MM.1S (cell line): ENCODE data around the gene FAM181A.

Source experiments
- DNase-seq: peaks from one replicate; pipeline ENCODE4 v3.0.0-alpha.2; 2015
- H2AFZ ChIP-seq: fragments of 300-600 bp; sonication (generic); 2 replicates; pipeline ENCODE4 v1.6.0; 2016; ENCODE audit warnings: antibody characterized with exemption, low read length
- H3F3A ChIP-seq: fragments of 300-600 bp; sonication (generic); 2 replicates; pipeline ENCODE4 v1.6.1; 2016; ENCODE audit warnings: mild to moderate bottlenecking, antibody characterized with exemption, low read length, moderate library complexity, mixed read lengths; ENCODE audit not compliant: insufficient read depth
- H3K27ac ChIP-seq: fragments of 300-600 bp; sonication (generic); 2 replicates; pipeline ENCODE4 v1.5.1; 2016; ENCODE audit warnings: mild to moderate bottlenecking, low read length
- H3K27me3 ChIP-seq: fragments of 300-600 bp; sonication (generic); replicated peaks from 2 replicates; pipeline ENCODE4 v1.6.0; 2016; ENCODE audit warnings: low read length; ENCODE audit not compliant: insufficient read depth
- H3K36me3 ChIP-seq: fragments of 300-600 bp; sonication (generic); replicated peaks from 2 replicates; pipeline ENCODE4 v1.6.1; 2016; ENCODE audit warnings: mild to moderate bottlenecking, low read length, mixed read lengths; ENCODE audit not compliant: insufficient read depth
- H3K4me1 ChIP-seq: fragments of 300-600 bp; sonication (generic); 2 replicates; pipeline ENCODE4 v1.6.1; 2016; ENCODE audit warnings: low read length, mixed read lengths
- H3K4me2 ChIP-seq: fragments of 300-600 bp; sonication (generic); 2 replicates; pipeline ENCODE4 v1.6.0; 2016; ENCODE audit warnings: low read depth, low read length
- H3K4me3 ChIP-seq: fragments of 300-600 bp; sonication (generic); 2 replicates; pipeline ENCODE4 v1.5.1; 2016; ENCODE audit warnings: low read length, mixed read lengths
- H3K79me2 ChIP-seq: fragments of 300-600 bp; sonication (generic); 2 replicates; pipeline ENCODE4 v1.6.1; 2016; ENCODE audit warnings: mixed run types, low read length, mixed read lengths
- H3K9ac ChIP-seq: fragments of 300-600 bp; sonication (generic); 2 replicates; pipeline ENCODE4 v1.6.1; 2016; ENCODE audit warnings: low read length, mixed read lengths
- H3K9me2 ChIP-seq: fragments of 300-600 bp; sonication (generic); replicated peaks from 2 replicates; pipeline ENCODE4 v1.6.1; 2016; ENCODE audit warnings: mild to moderate bottlenecking, low read length, mixed read lengths; ENCODE audit not compliant: insufficient read depth
- H3K9me3 ChIP-seq: fragments of 300-600 bp; sonication (generic); replicated peaks from 2 replicates; pipeline ENCODE4 v1.6.1; 2016; ENCODE audit warnings: mild to moderate bottlenecking, low read length, mixed read lengths; ENCODE audit not compliant: insufficient read depth
- H4K20me1 ChIP-seq: fragments of 300-600 bp; sonication (generic); 2 replicates; pipeline ENCODE4 v1.6.1; 2016; ENCODE audit warnings: mild to moderate bottlenecking, low read length, moderate library complexity, mixed read lengths; ENCODE audit not compliant: insufficient read depth
- EZH2 ChIP-seq: fragments of 300-600 bp; sonication (generic); optimal IDR thresholded peaks from 2 replicates; pipeline ENCODE3; 2017; ENCODE audit warnings: low read depth, mild to moderate bottlenecking, antibody characterized with exemption, low read length, mixed read lengths
- EZH2phosphoT487 ChIP-seq: fragments of 300-600 bp; sonication (generic); IDR thresholded peaks from 2 replicates; pipeline ENCODE4 v1.6.1; 2018; ENCODE audit warnings: antibody characterized with exemption, low read length
- TF ChIP-seq, protein P1 (sequence below): fragments of 300-600 bp; sonication (generic); IDR thresholded peaks from 2 replicates; pipeline ENCODE4 v1.5.1; 2016; ENCODE audit warnings: antibody characterized with exemption, low read length, mixed read lengths

The FAM181A gene

DNA sequence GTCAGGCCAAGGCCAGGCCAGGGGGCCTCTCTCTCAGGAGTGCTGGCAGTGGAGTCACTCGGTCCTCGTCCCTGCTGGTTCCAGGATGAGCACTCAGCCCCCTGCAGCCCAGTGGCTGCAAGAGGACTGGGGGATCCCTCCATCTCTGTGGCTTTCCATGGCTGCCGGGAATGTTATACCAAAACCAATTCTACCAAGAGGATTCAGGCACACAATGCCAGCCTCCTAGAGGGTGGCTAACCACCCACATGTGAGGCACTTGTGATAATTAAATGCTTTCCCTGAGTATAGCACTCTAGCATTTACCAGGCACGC is 27.3 kb downstream of the FAM181A start:
- Histone ChIP-seq H3K4me1 (peaks cover 29% of the 10 kb centered on the region), H3K4me3 (no peak overlapping the region), H3K9ac (no peak overlapping the region)

DNA sequence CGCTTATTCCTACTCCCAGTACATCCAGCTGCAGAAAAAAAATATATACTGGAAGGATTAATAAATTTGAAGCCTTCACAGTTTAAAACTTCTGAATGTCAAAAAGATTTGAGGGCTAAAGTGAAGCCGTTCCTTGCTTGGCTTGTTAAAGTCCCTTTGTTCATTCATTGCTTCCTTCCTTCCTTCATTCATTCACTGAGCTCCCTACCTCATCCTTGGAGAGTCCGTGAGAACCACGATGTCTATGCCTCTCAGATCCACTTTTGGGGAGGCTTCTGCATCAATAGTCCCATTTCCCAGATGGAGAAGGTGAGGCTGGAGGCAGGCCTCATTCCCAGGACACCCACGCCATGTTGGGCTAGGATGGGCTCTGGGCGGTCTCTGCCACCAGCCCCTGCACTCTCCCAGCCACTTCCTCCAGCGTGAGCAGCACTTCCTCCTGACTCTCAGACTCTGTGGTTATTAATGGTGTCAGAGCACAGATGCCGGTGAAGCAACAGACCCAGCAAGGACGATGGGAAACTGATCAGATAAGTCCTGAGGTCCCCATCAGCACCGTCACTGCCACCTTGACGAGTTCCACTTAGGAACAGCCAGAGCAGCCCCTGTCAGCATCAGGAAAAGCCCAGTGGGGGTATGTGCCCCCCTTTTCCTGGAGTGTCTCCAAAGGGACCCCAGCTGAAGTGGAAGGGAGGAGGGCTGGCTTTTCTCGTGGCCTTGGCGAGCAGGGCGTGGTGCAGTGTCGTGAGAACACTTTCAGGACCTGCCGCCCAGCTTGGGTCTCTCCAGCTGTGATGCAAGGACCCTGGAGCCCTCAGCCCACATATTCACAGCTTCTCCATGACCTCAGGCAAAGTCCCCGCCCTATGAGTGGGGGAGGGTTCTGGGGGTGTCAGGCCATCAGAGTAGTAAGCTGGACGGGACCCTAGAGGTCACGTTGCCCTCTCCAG is 28.0 kb downstream of the FAM181A start:
- no peak overlapping the region for H3K4me2 ChIP-seq
- H3K9me3 ChIP-seq: no peaks in the 10 kb centered on the region
- no peak for DNase-seq
- no peaks in the 10 kb centered on the region for H4K20me1 ChIP-seq
- no peaks in the 10 kb centered on the region for H3K36me3 ChIP-seq
- H3K4me3 ChIP-seq: no peak overlapping the region
- peaks cover 6% of the 10 kb centered on the region; the same call in 1 of the 2 replicates for H3F3A ChIP-seq
- no peak for TF ChIP-seq EZH2
- TF ChIP-seq, protein P1, sequence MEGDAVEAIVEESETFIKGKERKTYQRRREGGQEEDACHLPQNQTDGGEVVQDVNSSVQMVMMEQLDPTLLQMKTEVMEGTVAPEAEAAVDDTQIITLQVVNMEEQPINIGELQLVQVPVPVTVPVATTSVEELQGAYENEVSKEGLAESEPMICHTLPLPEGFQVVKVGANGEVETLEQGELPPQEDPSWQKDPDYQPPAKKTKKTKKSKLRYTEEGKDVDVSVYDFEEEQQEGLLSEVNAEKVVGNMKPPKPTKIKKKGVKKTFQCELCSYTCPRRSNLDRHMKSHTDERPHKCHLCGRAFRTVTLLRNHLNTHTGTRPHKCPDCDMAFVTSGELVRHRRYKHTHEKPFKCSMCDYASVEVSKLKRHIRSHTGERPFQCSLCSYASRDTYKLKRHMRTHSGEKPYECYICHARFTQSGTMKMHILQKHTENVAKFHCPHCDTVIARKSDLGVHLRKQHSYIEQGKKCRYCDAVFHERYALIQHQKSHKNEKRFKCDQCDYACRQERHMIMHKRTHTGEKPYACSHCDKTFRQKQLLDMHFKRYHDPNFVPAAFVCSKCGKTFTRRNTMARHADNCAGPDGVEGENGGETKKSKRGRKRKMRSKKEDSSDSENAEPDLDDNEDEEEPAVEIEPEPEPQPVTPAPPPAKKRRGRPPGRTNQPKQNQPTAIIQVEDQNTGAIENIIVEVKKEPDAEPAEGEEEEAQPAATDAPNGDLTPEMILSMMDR: no peak
- TF ChIP-seq EZH2phosphoT487: no peak
- H3K4me1 ChIP-seq: peaks cover 35% of the 10 kb centered on the region
- no peaks in the 10 kb centered on the region for H3K27me3 ChIP-seq
- H3K27ac ChIP-seq: no peak overlapping the region
- H3K79me2 ChIP-seq: no peaks in the 10 kb centered on the region
- no peak overlapping the region for H2AFZ ChIP-seq
- no peaks in the 10 kb centered on the region for H3K9me2 ChIP-seq
- no peak overlapping the region for H3K9ac ChIP-seq

More for the DNA sequence above, 27.3 kb downstream of the FAM181A start:
- H3K36me3 ChIP-seq: no peaks in the 10 kb centered on the region
- no peaks in the 10 kb centered on the region for H3K79me2 ChIP-seq
- TF ChIP-seq, protein P1: no peak
- no peak for TF ChIP-seq EZH2phosphoT487
- TF ChIP-seq EZH2: no peak
- peaks cover 4% of the 10 kb centered on the region; the same call in 1 of the 2 replicates for H3F3A ChIP-seq
- no peak overlapping the region for H3K27ac ChIP-seq
- H3K9me3 ChIP-seq: no peaks in the 10 kb centered on the region
- no peak overlapping the region for H2AFZ ChIP-seq
- H3K4me2 ChIP-seq: no peak overlapping the region
- no peak for DNase-seq
- H4K20me1 ChIP-seq: no peaks in the 10 kb centered on the region
- H3K9me2 ChIP-seq: no peaks in the 10 kb centered on the region
- no peaks in the 10 kb centered on the region for H3K27me3 ChIP-seq

DNA sequence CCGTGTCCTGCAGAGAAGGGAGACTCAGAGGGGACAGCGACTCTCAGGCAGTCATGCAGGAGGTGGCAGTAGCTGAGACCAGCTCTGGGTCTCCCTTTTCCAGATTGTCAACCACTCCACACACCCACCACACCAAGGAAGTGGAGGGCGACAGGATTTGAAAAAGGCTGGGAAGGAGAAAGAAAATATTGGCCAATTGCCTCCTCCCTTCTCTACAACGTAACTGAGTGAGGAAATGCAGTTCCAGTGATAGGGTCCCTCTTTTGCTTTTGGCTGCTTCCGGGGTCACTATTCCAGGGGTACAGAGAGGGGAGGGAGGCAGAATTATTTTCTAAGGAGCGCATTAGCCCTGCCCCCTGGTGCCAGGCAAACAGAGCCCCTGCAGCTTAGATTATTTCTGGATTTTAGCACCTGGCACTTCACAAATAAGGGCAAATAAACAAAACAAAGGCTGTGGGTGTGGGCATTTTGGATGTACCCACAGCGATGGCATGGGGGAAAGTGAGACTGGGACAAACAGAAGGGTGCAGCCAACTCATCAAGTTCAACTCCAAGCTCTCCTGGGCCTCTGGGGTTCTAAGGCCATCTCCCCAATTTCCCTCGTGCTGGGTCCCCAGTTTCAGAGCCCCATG is 28.8 kb downstream of the FAM181A start:
- H3K9me3 ChIP-seq: no peaks in the 10 kb centered on the region
- no peak for TF ChIP-seq EZH2phosphoT487
- TF ChIP-seq EZH2: no peak
- TF ChIP-seq, protein P1: no peak
- peaks cover 41% of the 10 kb centered on the region for H3K4me1 ChIP-seq
- H3F3A ChIP-seq: peaks cover 7% of the 10 kb centered on the region
- no peaks in the 10 kb centered on the region for H3K79me2 ChIP-seq
- H3K4me2 ChIP-seq: no peak overlapping the region
- H2AFZ ChIP-seq: no peak overlapping the region
- H3K9ac ChIP-seq: no peak overlapping the region
- H3K27ac ChIP-seq: no peak overlapping the region
- DNase-seq: no peak
- no peaks in the 10 kb centered on the region for H3K27me3 ChIP-seq
- H3K36me3 ChIP-seq: no peaks in the 10 kb centered on the region
- H4K20me1 ChIP-seq: no peaks in the 10 kb centered on the region
- H3K9me2 ChIP-seq: no peaks in the 10 kb centered on the region
- H3K4me3 ChIP-seq: no peak overlapping the region
